Activated T-cell treated with anti-CD3 and anti-CD28 coated beads, Interleukin-2, amount 50 U/mL, for 4 hours (primary cell): Measurements from ENCODE around the gene FAM114A1. TPM values are rescaled to one million over a fixed set of nuclear protein-coding genes. Genes with fewer than 3 reads are reported as not detected.

Source experiments
- ATAC-seq, 2 donors: fragments of 200-7000 bp; cut with Tn5 transposase; one replicate each; pipeline ENCODE4 v1.10.0; 2021
- DNase-seq: peaks from one replicate; pipeline ENCODE4 v3.0.0-alpha.2; 2020
- H3K27me3 Mint-ChIP-seq: one replicate; pipeline ENCODE4 v1.8.0; 2021; ENCODE audit warnings: low read depth, mixed read lengths
- H3K36me3 Mint-ChIP-seq: one replicate; pipeline ENCODE4 v1.8.0; 2022; ENCODE audit warnings: mixed read lengths; ENCODE audit not compliant: insufficient read depth
- H3K4me1 Mint-ChIP-seq: one replicate; pipeline ENCODE4 v1.8.0; 2021; ENCODE audit warnings: low read depth, mixed read lengths
- H3K4me3 Mint-ChIP-seq: one replicate; pipeline ENCODE4 v1.8.0; 2021; ENCODE audit warnings: mild to moderate bottlenecking, moderate library complexity, mixed read lengths
- H3K9me3 Mint-ChIP-seq: one replicate; pipeline ENCODE4 v1.8.0; 2021; ENCODE audit warnings: mixed read lengths
- total RNA-seq, 3 donors: library from RNA; stranded (reverse); gene quantifications; one replicate each; pipeline ENCODE4 v1.2.1, GENCODE V29; 2021

Gene FAM114A1
- total RNA-seq, 3 donors from 2014 or later, result 0.24 to 0.34 (median 0.25) TPM

DNA sequence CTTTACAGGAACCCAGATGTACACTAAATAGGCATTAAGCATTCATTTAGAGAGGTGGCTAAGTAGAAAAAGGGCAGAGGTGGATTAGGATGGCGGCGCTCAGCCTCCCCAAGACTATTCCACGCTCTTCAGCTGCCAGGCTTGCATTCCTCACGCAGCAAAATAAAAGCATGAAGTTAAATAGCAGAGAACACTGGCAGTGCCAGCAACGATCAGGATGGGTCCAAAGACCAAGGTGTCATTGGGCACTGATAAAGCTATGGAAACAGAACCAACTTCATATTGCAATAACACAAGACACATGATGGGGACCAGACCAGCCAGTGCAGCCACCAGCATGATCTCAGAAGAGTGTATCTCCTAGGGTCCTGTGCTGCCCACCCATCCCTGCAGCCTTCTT, 122.6 kb downstream of the FAM114A1 start:
- H3K4me1 Mint-ChIP-seq, result peaks cover 18% of the 10 kb centered on the region
- peaks cover 30% of the 10 kb centered on the region for H3K36me3 Mint-ChIP-seq
- no peaks in the 10 kb centered on the region for H3K27me3 Mint-ChIP-seq
- ATAC-seq (no peak), DNase-seq (no peak)
- no peak overlapping the region for H3K4me3 Mint-ChIP-seq
- H3K9me3 Mint-ChIP-seq, result no peaks in the 10 kb centered on the region

DNA sequence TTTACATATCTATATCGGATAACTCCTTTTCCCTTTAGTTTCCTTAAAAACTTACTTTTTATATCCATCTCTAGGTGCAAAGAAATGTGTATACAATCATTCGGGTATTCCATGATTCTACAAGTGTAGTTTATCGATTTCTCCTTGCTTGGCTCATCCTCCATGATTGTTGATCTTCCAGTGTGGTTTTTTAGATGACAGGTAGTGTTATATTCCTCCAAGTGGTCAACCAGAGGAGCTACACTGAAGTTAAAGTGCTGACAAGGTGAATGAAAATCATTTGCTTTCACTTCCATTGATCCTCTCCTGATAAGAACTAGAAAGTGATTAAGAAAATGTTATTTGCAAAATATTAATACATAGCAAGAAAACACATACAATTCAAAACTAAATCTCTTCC, 126.1 kb downstream of the FAM114A1 start:
- DNase-seq, result no peak
- Mint-ChIP-seq H3K4me3 (no peak overlapping the region), H3K36me3 (peaks cover 34% of the 10 kb centered on the region), H3K4me1 (peaks cover under 1% of the 10 kb centered on the region), H3K9me3 (no peaks in the 10 kb centered on the region), H3K27me3 (no peaks in the 10 kb centered on the region)
- ATAC-seq, result no peak

DNA sequence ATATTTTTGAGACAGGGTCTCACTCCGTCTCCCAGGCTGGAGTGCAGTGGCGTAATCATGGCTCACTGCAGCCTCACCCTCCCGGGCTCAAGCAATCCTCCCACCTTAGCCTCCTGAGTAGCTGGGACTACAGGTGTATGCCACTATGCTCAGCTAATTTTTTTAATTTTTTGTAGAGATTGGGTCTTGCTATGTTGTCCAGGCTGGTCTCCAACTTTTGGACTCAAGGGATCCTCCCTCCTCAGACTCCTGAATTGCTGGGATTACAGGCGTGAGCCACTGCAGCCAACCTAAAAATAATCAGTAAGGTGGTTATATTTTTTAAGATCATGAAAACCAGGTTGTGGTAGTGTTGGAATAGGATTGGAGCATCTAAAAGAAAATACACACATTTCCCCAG, 126.5 kb downstream of the FAM114A1 start:
- no peaks in the 10 kb centered on the region for H3K27me3 Mint-ChIP-seq
- DNase-seq (no peak), ATAC-seq (no peak)
- H3K36me3 Mint-ChIP-seq, result peaks cover 31% of the 10 kb centered on the region
- H3K4me3 Mint-ChIP-seq, result no peak overlapping the region
- no peaks in the 10 kb centered on the region for H3K9me3 Mint-ChIP-seq
- no peaks in the 10 kb centered on the region for H3K4me1 Mint-ChIP-seq

Other genes starting within 250 kb of the FAM114A1 start
- 10 to 100 TPM in 2 of 3 donors, 1 to 10 TPM in 1; 9.9 to 12.6 (median 10.9) TPM for gene KLF3, start 203.6 kb upstream of the FAM114A1 start, total RNA-seq
- gene TLR10, start 84.8 kb upstream of the FAM114A1 start, total RNA-seq, result under 1 TPM in 2 of 3 donors, not detected in 1; 0.13 to 0.22 TPM
- 1 to 10 TPM in 2 of 3 donors, under 1 TPM in 1; 0.53 to 2.0 (median 1.1) TPM for gene TLR1, start 63.0 kb upstream of the FAM114A1 start, total RNA-seq
- 1 to 10 TPM in 1 of 3 donors, under 1 TPM in 2; 0.73 to 1.9 (median 0.95) TPM for gene TLR6, start 11.0 kb upstream of the FAM114A1 start, total RNA-seq
- gene TMEM156, start 164.6 kb downstream of the FAM114A1 start, total RNA-seq, result 1 to 10 TPM; 4.1 to 5.3 (median 4.9) TPM
- 10 to 100 TPM in 2 of 3 donors, 1 to 10 TPM in 1; 8.9 to 12.7 (median 11.3) TPM for gene KLHL5, start 194.4 kb downstream of the FAM114A1 start, total RNA-seq